ENCODE measurements around the gene BRIP1.
"Not testable (repeated sequence)": the region's sequence is repeated elsewhere in the genome, so short reads cannot be mapped to it uniquely, and the experiment has no call there.

Gene BRIP1

DNA sequence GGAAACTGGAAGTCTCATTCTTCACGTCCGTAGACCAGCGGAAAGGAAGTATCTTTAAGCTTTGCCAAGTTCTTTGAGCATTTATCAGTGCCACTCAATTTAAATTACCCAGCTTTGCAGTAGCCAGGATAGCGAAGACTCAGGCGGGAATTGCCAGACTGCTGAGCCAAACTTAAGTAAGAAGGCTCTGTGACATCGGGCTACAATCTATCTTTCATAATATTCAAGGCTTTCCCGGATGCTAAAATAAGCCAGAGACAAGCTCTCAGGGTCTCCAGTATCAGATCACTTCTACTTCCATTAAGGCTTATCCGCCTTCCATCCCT, 436 bp upstream of the BRIP1 start:
- DNase-seq (ENCODE audit: low read depth): no peak

DNA sequence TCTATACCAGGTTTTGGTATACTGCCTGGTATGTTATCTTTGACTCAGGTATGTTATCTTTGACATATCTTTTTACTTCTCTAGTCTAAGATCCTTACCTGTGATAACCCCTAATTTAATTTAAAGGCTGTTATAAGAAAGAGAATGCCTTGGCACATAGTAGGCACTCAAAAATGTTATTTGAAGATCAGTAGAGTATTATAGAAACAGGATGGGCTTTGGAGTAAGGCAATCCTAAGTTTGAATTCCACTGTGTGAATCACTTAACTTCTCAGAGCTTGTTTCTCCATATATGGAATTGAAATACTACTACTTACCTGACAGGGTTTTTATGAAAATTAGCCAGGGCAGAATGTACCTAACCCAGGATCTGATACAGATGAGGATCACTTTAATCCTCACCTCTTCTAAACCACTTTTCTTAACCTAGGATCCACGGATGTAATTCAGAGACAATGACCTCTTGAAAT, 1.2 kb downstream of the BRIP1 start:
- DNase-seq (ENCODE audit: low read depth): no peak

DNA sequence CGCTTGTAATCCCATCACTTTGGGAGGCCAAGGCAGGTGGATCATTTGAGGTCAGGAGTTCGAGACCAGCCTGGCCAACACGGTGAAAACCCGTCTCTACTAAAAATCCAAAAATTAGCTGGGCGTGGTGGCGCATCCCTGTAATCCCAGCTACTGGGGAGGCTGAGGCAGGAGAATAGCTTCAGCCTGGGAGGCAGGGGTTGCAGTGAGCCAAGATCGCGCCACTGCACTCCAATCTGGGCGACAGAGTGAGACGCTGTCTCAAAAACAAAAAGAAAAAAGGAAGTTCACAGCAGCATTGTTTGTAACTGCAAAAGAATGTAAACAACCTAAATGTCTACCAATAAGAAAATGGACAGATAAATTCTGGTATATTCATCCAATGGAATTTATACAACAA, 2.9 kb downstream of the BRIP1 start:
- DNase-seq (ENCODE audit: low read depth): not testable (repeated sequence)

DNA sequence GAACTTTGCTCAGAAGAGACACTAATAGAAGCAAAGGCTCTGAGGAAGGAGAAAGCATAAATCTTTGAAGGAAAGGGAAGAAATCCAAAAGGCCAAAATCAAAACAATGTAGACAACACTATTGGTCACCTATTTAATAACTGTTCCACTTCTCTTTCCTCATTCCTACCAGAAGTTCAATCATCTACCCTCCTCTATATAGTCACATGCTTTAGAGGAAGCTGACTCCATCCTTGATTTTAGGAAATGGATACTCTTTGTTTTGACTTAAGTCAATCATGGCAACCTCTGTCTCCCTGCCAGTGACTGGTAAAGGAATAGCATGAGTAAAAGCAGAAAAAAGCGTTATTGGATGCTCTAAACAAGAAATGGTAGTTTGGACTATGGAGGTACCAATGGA, 7.3 kb downstream of the BRIP1 start:
- no peak for DNase-seq (ENCODE audit: low read depth)

DNA sequence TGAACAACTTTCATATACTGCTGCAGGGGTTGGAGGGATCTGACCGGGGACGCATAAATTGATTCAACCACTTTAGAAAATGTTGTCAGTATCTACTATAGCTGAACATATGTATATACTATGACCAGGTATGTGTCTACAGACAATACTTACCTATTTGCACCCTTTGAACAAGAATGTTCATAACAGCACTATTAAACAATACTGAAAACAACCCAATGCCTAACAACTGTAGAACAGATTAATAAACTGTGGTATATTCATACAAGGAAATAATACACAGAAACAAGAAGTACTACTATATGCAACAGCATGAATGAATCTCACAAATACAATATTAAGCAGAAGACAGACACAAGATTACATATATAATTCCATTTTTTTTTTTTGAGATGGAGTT, 10.5 kb downstream of the BRIP1 start:
- no peak for DNase-seq (ENCODE audit: low read depth)

DNA sequence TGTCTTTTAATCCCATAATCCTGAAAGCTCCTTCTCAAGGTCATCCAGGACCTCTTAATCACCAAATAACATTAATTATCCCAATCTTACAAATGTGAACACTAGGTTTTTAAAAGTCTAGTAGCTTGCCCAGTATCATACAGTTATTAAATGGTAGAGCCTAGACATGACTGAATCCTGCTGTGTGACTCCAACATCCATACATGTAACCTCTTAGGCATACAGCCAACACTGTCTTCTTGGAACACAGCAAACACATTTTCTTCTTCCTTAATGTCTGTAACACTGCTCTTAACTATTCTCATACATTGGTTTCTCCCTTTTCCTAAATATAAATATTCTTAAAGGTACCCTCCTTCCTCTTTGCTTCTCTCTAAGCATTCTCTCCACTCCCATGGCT, 13.7 kb downstream of the BRIP1 start:
- no peak for DNase-seq (ENCODE audit: low read depth)

DNA sequence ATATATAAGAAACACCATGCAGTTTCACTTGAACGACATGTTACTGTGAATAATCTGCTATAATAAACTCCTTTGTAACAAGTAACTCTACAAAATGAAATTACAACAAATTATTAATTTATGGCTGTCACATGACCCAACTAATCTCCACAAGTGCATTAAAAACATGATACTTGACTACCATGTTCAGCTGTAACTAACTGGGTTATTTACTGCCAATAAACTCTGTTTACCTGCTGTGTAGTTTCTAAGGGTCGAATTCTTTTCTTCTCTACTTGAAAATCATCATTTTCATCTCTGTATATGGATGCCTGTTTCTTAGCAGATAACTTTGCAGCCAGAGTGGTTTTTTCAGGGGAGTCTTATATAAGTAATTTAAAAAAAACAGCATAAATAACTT, 14.4 kb downstream of the BRIP1 start:
- DNase-seq (ENCODE audit: low read depth): no peak

DNA sequence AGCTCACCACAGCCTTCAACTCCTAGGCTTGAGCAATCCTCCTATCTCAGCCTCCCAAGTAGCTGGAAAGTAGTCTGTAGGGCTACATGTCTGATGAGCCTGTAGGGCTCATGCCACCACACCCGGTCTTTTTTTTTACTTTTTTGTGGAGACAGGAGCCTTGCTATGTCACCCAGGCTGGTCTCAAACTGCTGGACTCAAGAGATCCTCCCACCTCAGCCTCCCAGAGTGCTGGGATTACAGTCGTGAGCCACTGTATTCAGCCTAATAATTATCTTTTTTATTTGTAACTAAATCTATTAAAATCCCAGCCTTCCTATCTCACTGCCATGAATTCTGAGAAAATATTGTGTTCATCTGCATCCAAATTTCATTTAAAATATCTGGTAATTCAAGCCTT, 15.1 kb downstream of the BRIP1 start:
- DNase-seq (ENCODE audit: low read depth): no peak

DNA sequence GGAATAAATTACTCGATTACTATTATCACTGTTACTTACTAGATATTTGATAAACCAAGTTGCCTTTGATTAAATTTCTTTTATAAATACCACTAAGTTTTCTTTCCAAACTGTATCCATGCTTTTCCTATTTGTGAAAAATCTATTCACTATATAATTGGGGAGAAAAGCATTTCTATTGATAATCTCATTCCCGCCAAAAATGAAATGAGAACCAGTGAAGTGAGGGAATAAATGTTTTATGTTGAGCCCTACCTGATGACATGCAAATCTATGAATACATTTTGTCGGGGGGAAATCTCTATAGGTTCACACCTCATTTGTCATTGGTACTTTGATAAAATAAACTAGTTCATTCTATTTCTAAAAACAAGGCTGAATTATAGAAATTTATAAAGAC, 15.7 kb downstream of the BRIP1 start:
- DNase-seq (ENCODE audit: low read depth): no peak

DNA sequence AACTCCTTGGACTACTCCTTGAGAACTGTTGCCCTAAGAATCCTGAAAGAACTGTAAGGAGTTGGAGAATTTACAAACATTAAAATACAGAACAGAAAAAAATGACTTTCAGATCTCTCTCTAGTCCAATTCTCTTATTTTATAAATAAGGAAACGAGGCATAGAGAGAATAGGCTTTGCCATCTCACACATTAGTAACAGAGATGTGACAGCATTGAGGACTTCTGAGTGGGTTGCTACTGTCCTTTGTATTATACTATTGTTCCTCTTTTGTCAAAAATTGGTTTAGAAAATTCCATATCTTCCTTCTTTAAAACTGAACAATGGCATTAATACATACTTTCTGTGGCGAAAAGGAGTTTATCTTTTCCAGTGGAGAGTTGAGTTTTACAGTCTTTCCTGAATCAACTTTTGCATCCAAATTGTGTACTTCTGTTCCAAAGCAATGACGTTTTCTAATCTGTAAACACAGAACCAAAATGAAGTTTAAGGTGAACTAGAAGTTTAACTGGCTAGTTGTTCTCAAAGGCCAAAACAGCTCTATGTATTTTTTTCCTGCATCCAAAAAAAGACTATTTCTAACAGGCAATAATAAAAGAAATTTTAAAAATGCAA, 16.5 kb downstream of the BRIP1 start:
- DNase-seq (ENCODE audit: low read depth): no peak

DNA sequence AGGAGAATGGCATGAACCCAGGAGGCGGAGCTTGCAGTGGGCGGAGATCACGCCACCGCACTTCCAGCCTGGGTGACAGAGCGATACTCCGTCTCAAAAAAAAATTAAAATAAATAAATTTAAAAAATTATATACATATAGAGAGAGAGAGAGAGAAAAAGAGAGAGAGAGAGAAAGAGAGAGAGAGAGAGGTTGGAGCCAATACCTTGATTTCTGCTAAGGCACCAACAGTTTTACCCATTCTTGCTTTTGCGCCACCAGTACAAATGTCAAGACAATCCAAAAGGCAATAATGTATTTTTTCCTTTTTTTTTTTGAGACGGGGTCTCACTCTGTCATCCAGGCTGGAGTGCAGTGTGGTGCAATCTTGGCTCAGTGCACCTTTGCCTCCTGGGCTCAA, 17.2 kb downstream of the BRIP1 start:
- no peak for DNase-seq (ENCODE audit: low read depth)

DNA sequence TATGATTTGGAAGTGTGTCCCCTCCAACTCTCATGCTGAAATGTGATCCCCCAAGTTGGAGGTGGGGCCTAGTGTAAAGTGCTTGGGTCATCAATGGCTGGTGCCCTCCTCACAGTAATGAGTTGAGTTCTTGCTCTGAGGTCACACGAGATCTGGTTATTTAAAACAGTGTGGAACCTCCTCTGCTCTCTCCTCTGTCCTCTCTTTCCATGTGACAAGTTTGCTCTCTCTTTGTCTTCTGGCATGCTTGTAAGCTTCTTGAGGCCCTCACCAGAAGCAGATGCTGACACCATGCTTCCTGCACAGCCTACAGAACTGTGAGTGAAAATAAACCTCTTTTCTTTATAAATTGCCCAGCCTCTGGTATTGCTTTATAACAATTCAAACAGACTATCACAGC, 19.9 kb downstream of the BRIP1 start:
- DNase-seq (ENCODE audit: low read depth): no peak

DNA sequence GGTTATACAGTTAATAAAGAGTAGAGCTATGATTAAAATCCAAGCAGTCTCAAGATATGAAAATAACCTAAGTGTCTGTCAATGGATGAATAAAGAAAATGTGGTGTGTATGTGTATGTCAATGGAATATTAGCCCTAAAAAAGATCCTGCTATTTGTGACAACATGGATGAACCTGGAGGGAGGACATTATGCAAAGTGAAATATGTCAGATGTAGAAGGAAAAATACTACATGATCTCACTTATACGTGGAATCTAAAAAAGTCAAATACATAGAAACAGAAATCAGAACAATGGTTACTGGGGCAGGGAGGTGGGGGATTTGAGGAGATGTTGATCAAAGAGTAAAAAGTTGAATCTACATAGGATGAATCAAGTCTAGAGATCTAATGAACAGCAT, 20.4 kb downstream of the BRIP1 start:
- no peak for DNase-seq (ENCODE audit: low read depth)

DNA sequence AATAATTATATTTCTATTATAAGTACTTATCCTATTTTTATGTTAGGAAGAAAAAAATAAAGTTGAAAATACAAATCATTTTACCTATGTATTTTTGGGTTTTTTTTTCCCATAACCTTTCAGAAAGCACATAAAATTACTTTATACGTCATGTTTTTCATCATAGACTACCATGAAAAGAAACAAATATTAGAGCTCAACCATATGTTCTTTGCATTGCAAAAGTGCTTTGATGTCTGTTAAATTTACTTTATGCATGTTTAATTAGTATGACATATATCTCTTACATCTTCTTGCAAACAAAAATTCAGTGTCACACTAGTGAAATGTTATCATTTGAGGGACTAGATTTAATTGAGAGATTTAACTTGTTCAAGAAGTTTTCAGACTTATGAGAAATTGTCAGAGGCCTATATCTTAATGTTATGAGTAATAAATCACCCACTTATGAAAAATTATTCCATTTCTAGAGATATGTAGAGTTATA, 24.0 kb downstream of the BRIP1 start:
- no peak for DNase-seq (ENCODE audit: low read depth)

DNA sequence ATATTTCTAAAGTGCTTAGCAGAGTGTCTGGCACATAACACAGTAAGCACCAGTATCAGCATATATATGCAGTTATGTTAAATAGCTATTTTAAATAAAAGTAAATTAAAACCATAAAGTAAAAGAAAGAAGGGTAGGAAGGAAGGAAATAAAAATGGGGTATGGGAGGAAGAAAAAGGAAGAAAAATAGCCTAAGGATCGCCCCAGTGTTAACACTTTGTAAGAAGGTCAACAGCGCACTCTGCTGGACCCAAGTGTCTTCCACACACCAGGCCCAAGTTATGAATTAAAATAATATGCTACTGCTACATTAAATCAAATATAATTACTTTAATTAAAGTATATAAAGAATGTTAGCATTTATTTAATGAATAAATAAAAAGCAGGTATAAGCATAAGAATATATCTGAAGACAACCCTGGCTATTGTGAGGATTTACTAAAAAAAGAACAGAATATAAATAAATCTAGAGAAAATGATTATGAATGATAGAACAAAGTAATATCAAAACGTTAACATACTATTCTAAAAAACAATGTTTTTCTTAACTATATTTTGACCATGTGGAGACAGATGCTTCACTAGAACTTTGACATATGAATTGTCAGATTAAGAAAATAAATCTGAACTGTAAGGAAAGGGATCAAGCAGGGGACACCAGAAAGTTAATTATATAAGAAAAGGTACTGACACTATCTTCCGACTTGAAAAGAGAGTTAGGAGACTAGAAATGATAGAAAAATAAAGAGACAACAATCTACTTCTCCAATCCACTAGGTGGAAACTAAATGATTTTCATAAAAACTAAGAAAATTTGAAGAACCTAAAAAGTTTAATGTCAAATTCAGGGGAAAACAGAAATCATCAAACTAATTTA, 25.9 kb downstream of the BRIP1 start:
- peak; percentile 25 for DNase-seq (ENCODE audit: low read depth)

DNA sequence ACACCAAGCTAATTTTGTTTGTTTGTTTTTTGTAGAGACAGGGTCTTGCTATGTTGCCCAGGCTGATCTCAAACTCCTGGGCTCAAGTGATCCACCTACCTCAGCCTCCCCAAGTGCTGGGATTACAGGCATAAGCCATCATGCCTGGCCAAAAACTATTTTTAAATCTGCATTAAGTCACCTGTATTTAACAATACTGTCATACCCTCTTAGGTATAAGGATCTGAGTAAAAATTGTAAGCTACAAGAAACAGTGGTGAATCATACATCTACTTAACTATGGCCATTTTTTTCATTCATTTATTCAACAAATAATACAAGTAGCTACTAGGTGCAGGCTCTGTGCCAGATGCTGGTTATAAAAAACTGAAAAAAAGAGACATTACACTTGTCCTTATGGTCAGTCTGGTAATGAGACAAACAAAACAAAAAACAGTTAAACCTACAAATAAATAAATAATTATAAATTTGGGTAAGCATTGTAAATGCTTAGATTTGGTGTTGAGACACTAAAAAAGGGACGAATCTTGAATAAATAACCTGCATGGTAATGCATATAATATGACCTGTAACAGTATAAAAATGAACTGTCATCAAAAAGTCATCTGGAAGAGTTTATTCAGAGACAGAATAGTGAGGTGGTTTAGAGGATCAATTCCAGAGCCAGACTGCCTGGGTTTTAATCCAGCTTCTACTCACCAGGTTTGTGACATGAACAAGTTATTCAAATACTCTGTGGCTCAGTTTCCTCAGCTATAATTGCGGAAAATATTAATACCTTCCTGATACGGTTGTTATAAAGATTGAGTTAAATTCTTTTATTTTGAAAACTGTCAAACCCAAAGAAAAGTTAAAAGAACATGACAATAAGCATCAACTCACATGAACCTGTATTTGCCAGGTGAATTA, 26.8 kb downstream of the BRIP1 start:
- DNase-seq (ENCODE audit: low read depth): no peak

DNA sequence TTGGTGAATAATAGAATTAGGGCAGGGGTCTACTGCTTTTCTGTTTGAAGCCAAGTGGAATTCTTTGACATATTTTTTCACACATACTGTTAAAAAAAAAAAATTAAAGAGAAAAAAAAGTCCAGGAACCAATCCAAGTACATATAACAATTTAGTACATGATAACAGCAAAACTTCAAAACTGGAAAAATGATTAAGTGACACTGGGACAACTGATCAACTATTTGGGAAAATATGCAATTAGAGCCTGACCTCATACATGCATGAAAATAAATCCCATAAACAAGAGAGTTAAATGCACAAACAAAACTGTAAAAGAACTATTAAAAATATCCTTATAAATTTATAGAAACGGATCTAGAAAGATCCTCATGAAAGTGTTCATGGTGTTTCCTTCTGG, 27.7 kb downstream of the BRIP1 start:
- DNase-seq (ENCODE audit: low read depth): no peak

DNA sequence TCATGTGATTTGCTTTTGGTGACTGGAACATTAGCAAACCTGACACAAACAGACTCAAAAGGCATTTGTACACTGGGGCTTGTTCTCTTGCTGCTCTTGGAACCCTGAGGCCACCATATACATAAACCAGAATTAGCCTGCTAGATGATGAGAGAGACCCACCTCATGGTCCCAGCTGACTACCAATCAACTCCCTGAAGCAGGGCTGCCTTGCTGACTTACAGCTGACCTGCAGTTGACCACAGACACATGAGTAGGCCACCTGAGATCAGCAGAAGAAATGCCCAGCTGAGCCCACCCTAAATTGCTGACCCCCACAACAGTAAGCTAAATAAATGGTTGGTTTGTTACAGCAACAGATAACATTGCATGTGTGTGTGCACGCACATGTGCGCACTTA, 28.7 kb downstream of the BRIP1 start:
- no peak for DNase-seq (ENCODE audit: low read depth)

DNA sequence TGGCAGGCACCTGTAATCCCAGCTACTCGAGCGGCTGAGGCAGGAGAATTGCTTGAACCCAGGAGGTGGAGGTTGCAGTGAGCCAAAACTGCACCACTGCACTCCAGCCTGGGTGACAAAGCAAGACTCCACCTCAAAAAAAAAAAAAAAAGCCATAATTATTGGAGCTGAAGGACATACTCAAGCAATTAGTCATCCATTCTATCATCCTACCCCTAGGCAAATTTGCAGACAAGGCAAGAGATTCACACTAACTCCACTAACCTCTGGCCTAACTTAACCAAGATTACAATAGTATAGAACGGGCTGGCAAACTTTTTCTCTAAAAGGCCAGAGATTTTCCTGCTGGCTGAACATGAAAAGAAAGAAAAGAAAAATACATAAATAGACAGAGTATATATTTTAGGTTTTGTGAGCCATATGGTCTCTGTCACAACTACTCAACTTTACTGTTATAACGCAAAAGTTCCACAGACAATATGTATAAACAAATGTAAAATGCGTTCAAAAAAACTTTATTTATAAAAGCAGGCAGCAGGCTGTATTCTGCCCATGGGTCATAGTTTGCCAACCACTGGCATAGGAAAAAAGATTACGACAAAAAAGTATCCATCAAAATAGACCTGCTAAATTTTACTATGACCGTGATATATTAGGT, 29.7 kb downstream of the BRIP1 start:
- DNase-seq (ENCODE audit: low read depth): no peak

DNA sequence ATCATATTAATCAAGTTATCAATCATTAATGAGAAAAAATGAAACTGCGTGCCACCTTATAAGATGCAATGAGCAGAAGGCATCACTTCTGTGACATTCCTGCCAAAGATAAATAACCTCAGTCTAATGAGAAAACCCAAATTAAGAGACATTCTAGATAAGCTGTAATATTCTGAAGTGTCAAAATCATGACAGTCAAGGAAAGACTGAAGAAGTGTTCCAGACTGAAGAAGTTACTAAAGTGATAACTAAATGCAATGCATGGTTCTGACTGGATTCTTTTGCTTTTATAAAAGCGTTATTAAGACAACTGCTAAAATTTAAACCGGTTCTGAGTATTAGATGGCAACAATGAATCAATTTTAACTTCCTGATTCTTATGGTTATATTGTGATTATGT, 30.9 kb downstream of the BRIP1 start:
- no peak for DNase-seq (ENCODE audit: low read depth)

DNA sequence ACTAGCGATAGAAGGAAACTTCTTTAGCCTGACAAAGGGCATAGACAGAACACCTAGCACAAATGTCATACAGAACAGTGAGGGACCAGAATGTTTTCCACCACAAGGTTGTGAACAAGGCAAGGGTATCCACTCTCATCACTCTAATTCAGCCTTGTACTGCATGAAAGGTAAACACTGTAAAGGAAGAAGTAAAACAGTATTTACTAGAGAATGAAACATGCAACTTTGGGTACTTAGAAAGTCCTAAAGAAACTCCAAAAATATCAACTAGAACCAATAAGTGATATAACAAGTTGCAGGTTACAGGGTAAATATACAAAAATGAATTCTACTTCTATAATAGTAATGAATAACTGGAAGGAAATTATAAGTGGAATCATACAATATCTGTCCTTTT, 32.2 kb downstream of the BRIP1 start:
- no peak for DNase-seq (ENCODE audit: low read depth)

DNA sequence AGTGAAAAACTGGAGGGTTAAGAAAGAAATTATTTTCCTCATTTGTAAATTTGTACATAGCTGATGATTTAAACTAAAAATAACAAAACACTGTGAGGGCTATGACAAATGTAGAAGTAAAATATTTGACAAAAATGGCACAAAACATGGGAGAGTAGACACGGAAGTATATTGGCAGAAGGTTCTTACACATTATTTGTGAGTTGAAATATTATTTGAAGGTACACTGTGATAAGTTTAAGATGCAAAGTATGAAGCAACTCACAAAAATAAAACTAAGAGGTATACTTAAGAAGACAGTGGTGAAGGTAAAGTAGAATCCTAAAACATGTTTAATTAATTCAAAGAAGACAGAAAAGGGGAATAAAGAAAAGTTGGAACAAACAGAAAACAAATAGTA, 34.6 kb downstream of the BRIP1 start:
- no peak for DNase-seq (ENCODE audit: low read depth)
